Astrocyte of the spinal cord (primary cell): ENCODE results near the gene ING2.
A peak's percentile ranks its signal among the peaks of the same experiment; 100 is the strongest.

Experiments
- DNase-seq: peaks from one replicate; pipeline ENCODE4 v3.0.0; 2011; ENCODE audit warnings: low read depth, low spot score
- H3K4me3 ChIP-seq: 2 replicates; pipeline ENCODE4 v1.5.1; 2011; ENCODE audit warnings: low read depth, mild to moderate bottlenecking, low read length, moderate library complexity
- CTCF ChIP-seq: IDR thresholded peaks from 2 replicates; pipeline ENCODE4 v1.5.1; 2012; ENCODE audit warnings: low read depth, mild to moderate bottlenecking, low read length, inconsistent platforms
- in situ Hi-C: cut with HindIII; loops from 2 replicates; pipeline ENCODE4 v1.10.0; 2017; ENCODE audit warnings: low sequenced_read_pairs

The ING2 gene

GRCh38 chr4:183507925-183508696 is 3.3 kb downstream of the ING2 start:
- no peak for TF ChIP-seq CTCF
- H3K4me3 ChIP-seq, result no peak overlapping the region
- in situ Hi-C loops, result no loop called here
- no peak for DNase-seq

GRCh38 chr4:183508697-183509335 is 4.0 kb downstream of the ING2 start:
- H3K4me3 ChIP-seq, result no peak overlapping the region
- no peak for TF ChIP-seq CTCF
- no peak for DNase-seq
- in situ Hi-C loops, result no loop called here

GRCh38 chr4:183515411-183515810 is 10.6 kb downstream of the ING2 start:
- no peak overlapping the region for H3K4me3 ChIP-seq
- in situ Hi-C loops, result no loop called here
- DNase-seq, result peak; percentile 20
- TF ChIP-seq CTCF, result no peak

GRCh38 chr4:183517194-183517593 is 12.3 kb downstream of the ING2 start:
- in situ Hi-C loops, result no loop called here

GRCh38 chr4:183517781-183518180 is 12.9 kb downstream of the ING2 start:
- no peak overlapping the region for H3K4me3 ChIP-seq
- no peak for DNase-seq
- no peak for TF ChIP-seq CTCF
- in situ Hi-C loops, result no loop called here

More at GRCh38 chr4:183517194-183517593, 12.3 kb downstream of the ING2 start:
- no peak for DNase-seq
- TF ChIP-seq CTCF, result no peak
- no peak overlapping the region for H3K4me3 ChIP-seq

- in situ Hi-C loops, result no loop called here
- TF ChIP-seq CTCF, result no peak
- DNase-seq, result no peak
- H3K4me3 ChIP-seq, result no peak overlapping the region
Observed at GRCh38 chr4:183522821-183523220, 18.0 kb downstream of the ING2 start.
